Rectal smooth muscle tissue (tissue), 1 donor: ENCODE data around the gene SSBP4.
A peak's percentile ranks its signal among the peaks of the same experiment; 100 is the strongest.

Experiments used
- H3K27ac ChIP-seq: one replicate; pipeline ENCODE4 v1.7.0; 2013; ENCODE audit warnings: low read depth, low read length, inconsistent platforms
- H3K27me3 ChIP-seq: one replicate; pipeline ENCODE4 v1.7.0; 2013; ENCODE audit warnings: low read length; ENCODE audit not compliant: control insufficient read depth, insufficient read depth
- H3K36me3 ChIP-seq: one replicate; pipeline ENCODE4 v1.7.0; 2013; ENCODE audit warnings: low read length; ENCODE audit not compliant: control insufficient read depth, insufficient read depth
- H3K4me1 ChIP-seq: one replicate; pipeline ENCODE4 v1.7.0; 2013; ENCODE audit warnings: low read length; ENCODE audit not compliant: control insufficient read depth, insufficient read depth
- H3K4me3 ChIP-seq: one replicate; pipeline ENCODE4 v1.7.0; 2013; ENCODE audit warnings: low read length
- H3K9ac ChIP-seq: one replicate; pipeline ENCODE4 v1.7.0; 2013; ENCODE audit warnings: low read length

Gene SSBP4

DNA sequence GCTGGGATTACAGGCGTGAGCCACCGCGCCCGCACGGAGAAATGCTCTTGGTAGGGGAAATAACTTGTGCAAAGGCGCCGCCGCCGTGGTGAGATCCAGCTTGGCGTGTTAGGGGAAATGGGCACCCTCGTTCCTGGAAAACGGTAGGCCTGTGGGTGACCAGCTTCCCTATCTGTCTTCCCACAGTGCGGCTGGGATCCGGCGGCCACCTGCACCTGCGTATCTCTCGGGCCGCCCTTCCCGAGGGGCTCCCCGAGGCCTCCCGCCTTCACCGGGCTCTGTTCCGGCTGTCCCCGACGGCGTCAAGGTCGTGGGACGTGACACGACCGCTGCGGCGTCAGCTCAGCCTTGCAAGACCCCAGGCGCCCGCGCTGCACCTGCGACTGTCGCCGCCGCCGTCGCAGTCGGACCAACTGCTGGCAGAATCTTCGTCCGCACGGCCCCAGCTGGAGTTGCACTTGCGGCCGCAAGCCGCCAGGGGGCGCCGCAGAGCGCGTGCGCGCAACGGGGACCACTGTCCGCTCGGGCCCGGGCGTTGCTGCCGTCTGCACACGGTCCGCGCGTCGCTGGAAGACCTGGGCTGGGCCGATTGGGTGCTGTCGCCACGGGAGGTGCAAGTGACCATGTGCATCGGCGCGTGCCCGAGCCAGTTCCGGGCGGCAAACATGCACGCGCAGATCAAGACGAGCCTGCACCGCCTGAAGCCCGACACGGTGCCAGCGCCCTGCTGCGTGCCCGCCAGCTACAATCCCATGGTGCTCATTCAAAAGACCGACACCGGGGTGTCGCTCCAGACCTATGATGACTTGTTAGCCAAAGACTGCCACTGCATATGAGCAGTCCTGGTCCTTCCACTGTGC is 30.9 kb upstream of the SSBP4 start:
- H3K4me3 ChIP-seq = peak overlapping the region; percentile 45
- H3K27me3 ChIP-seq = peaks cover 5% of the 10 kb centered on the region
- H3K27ac ChIP-seq = no peak overlapping the region

GRCh38 chr19:18388960-18389725 is 30.1 kb upstream of the SSBP4 start:
- Histone ChIP-seq H3K27me3 (peaks cover 5% of the 10 kb centered on the region), H3K36me3 (no peaks in the 10 kb centered on the region), H3K4me1 (no peaks in the 10 kb centered on the region), H3K27ac (no peak overlapping the region), H3K9ac (no peak overlapping the region), H3K4me3 (peak overlapping the region; percentile 45)

More for the DNA sequence above, 30.9 kb upstream of the SSBP4 start:
- Histone ChIP-seq H3K4me1 (no peaks in the 10 kb centered on the region), H3K9ac (no peak overlapping the region), H3K36me3 (no peaks in the 10 kb centered on the region)

DNA sequence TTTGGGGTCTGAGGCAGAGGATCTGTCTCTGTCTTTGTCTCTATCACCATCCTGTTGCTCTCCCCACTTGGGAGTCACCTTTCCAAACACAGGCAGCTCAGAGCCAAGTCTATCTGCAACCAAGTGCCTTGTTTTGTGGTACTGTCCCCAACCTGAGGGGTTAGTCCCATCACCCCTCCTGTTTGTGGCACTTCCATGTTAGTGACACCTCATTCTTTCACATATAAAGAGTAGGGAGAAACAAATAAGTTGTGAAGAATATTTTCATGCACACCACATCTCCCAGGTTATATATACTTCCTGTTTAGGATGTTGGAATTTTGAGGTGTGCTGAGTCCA is 29.5 kb upstream of the SSBP4 start:
- H3K4me3 ChIP-seq = no peak overlapping the region
- H3K27me3 ChIP-seq = peaks cover 5% of the 10 kb centered on the region
- no peak overlapping the region for H3K27ac ChIP-seq
- H3K9ac ChIP-seq = no peak overlapping the region
- no peaks in the 10 kb centered on the region for H3K4me1 ChIP-seq
- no peaks in the 10 kb centered on the region for H3K36me3 ChIP-seq

DNA sequence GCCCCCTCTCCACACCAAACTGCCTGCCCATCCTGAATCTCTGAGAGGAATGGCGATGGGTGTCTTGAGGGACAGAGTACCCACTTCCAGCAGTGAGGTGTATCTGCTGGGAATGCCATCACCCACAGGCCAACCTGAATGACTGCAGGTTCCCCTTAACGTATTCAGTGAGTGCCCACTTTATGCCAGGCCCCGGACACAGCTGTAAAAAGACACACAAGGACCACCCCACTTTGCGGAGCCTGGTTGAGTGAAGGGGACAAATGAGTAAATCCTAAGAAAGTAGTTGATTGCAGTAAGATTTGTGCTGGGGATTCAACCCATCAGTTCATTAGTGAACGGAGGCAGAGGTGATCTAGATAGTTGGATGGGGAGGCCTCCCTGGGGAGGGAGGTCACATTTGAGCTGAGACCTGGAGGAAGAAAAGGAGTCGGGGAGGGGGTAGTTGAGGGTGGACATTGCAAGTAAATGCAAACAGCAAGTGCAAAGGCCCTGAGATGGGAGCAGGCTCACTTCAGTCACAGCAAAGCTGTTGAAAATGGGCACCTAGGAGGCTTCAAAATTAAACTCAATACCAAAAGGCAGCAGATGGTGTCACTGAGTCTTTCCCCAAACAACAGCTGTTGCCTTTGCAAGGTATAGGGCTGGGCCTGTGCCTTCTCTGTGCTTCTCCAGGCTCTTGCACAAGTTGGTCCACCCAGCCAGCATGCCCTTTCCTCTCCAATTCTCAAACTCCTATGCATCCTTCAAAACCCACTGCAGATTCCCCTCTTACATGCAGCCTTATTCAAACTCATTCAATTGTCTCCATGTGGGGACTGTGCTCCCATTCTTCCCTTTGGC is 28.9 kb upstream of the SSBP4 start:
- Histone ChIP-seq H3K36me3 (no peaks in the 10 kb centered on the region), H3K27ac (no peak overlapping the region), H3K4me3 (no peak overlapping the region), H3K27me3 (peaks cover 5% of the 10 kb centered on the region), H3K4me1 (no peaks in the 10 kb centered on the region), H3K9ac (no peak overlapping the region)

GRCh38 chr19:18391509-18392075 is 27.6 kb upstream of the SSBP4 start:
- H3K36me3 ChIP-seq = no peaks in the 10 kb centered on the region
- H3K4me3 ChIP-seq = no peak overlapping the region
- H3K27ac ChIP-seq = no peak overlapping the region
- no peak overlapping the region for H3K9ac ChIP-seq
- no peaks in the 10 kb centered on the region for H3K4me1 ChIP-seq
- H3K27me3 ChIP-seq = peaks cover 7% of the 10 kb centered on the region

DNA sequence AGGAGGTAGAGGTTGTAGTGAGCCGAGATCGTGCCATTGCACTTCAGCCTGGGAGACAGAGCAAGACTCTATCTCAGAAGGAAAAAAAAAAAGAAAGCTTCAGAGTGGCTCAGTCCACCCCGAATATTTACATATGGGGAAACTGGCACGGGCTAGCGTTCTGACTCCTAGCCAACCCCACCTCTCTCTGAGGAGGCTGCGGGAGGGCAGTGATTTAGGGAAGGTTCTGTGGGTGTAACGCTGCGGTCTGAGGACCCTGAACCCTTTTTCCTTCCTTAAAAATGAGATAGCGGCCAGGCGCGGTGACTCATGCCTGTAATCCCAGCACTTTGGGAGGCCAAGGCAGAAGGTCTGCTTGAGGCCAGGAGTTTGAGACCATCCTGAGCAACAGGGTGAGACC is 26.8 kb upstream of the SSBP4 start:
- H3K4me3 ChIP-seq = no peak overlapping the region
- no peaks in the 10 kb centered on the region for H3K4me1 ChIP-seq
- no peak overlapping the region for H3K27ac ChIP-seq

DNA sequence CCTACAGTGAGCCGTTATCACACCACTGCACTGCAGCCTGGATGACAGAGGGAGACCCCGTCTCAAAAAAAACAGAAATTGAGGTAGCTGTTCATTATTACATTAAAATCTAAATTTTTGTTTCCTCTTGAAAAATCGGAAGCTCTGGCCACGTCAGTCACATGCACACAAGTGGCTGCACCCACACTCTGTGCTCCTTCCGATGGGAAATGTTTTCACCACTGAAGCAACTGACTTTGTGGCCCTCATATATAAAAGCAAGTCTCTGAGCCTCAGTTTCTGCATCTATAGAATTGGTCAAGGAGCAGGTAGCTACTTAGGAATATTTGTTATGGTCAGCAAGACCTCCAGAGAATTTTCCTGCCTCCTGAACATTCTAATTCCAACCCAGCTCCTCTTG is 26.3 kb upstream of the SSBP4 start:
- Histone ChIP-seq H3K36me3 (no peaks in the 10 kb centered on the region), H3K4me3 (no peak overlapping the region), H3K4me1 (no peaks in the 10 kb centered on the region), H3K9ac (no peak overlapping the region), H3K27me3 (peaks cover 8% of the 10 kb centered on the region), H3K27ac (no peak overlapping the region)

More for the DNA sequence above, 26.8 kb upstream of the SSBP4 start:
- Histone ChIP-seq H3K27me3 (peaks cover 8% of the 10 kb centered on the region), H3K36me3 (no peaks in the 10 kb centered on the region), H3K9ac (no peak overlapping the region)

DNA sequence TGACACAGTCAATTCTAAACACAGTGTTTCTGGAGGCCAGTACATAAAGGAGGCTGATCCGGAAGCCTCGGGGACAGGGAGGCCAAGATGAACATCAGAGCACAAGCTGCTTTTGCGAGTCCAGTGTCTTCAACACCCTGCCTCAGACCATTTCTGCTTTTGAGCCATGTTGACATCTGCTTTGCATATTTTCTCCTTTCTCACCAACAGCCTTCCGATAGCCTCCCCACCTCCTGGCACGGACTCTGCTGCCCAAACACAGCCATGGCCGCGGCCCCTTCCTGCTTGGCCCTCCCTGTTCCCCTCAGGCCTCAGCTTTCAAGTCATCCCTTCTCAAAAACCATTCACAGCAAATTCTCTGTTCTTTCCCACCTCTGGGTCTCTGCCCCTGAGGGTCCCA is 25.4 kb upstream of the SSBP4 start:
- Histone ChIP-seq H3K4me1 (no peaks in the 10 kb centered on the region), H3K27me3 (peaks cover 8% of the 10 kb centered on the region), H3K4me3 (no peak overlapping the region), H3K9ac (no peak overlapping the region), H3K27ac (no peak overlapping the region), H3K36me3 (no peaks in the 10 kb centered on the region)

GRCh38 chr19:18396471-18397241 is 22.5 kb upstream of the SSBP4 start:
- no peak overlapping the region for H3K9ac ChIP-seq

DNA sequence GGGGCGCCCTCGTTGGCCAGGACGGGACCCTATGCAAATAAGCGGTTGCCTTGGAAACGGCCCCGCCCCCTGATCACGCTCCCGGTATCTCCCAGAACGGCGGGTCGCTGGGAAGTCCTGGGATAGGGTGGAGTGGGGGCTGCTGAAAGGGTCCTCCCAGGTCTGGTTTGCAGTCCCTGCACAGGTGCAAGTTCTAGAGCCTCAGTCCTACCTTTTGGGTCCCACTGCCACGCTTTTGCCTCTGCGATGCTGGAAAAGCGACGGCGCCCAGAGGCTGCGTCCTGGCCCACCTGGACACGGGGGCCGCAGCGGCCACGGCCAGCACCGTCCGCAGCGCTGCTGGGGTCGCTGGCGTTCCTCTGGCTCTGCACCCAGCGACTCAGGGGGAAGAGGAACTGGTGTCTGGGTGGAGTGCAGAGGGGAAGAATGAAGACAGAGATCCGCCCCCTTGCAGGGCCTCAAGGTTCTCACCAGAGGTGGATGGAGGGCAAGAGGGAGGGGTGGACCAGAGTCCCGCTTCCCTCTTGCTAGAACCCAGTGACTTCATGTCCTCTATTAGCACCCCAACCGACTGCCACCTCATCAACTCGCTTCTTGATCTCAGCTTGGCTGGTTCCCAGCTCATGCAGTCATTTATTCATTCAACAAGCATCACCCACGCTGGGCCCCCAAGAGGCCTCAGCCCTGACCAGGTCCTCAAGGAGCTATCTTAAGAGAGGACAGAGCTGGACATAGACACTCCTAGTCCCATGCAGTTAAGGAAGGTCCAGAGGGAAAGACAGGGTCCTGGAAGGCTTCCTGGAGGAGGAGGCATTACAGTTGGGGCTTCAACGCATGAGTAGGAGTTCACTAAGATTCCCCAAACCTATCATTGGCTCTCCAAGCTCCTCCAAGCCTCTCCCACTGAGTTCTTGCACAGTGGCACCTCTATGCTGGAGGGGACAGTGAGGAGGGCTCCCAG is 21.7 kb upstream of the SSBP4 start, which contains the start of gene LRRC25:
Gene LRRC25, minus strand, starts transcription at position 381 of the 961 bp plus-strand sequence. CDS start 659 bp downstream, outside the sequence.
- Histone ChIP-seq H3K27me3 (peaks cover 8% of the 10 kb centered on the region), H3K4me3 (peak within 1 kb of the TSS; percentile 23), H3K27ac (no peak within 1 kb of the TSS), H3K4me1 (no peaks in the 10 kb centered on the region), H3K36me3 (no peaks in the 10 kb centered on the region), H3K9ac (no peak within 1 kb of the TSS)

More at GRCh38 chr19:18396471-18397241, 22.5 kb upstream of the SSBP4 start:
- H3K27ac ChIP-seq = no peak overlapping the region
- H3K4me1 ChIP-seq = no peaks in the 10 kb centered on the region
- peaks cover 8% of the 10 kb centered on the region for H3K27me3 ChIP-seq
- no peaks in the 10 kb centered on the region for H3K36me3 ChIP-seq
- peak overlapping the region; percentile 23 for H3K4me3 ChIP-seq
